HG03064 (cell line): ENCODE measurements around the gene BICDL1.
"Not testable (repeated sequence)": the region's sequence is repeated elsewhere in the genome, so short reads cannot be mapped to it uniquely, and the experiment has no call there.

Experiments used
- ATAC-seq: cut with Tn5 transposase; IDR thresholded peaks from one replicate; pipeline ENCODE4 v1.9.1; 2021; ENCODE audit warnings: low read depth; ENCODE audit not compliant: unreplicated experiment

BICDL1 gene

DNA sequence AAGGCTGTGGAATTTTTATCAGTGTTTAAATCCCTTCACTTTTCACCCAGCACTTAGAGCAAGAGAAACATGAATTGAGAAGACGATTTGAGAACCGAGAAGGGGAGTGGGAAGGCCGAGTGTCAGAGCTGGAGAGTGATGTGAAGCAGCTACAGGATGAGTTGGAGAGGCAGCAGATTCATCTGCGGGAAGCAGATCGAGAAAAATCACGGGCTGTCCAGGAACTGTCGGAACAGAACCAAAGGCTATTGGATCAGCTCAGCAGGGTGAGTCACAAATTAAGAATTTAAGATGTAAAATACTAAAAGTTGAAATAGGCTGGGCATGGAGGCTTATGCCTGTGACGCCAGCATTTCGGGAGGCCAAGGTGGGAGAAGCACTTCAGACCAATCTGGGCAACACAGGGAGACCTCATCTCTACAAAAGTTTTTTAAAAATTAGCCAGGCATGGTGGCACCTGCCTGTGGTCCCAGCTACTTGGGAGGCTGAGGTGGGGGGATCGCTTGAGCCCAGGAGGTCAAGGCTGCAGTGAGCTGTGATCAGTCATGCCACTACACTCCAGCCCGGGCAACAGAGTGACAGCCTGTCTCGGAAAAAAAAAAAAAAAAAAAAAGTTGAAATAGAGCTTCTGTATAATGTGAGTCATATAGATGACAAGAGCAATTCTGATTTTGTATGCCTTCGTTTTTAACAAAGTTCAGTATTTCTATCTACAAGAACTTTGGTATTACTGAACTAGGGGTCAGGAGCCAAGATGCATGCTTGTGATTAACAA lies 9.6 kb downstream of the BICDL1 start:
- no peak for ATAC-seq

DNA sequence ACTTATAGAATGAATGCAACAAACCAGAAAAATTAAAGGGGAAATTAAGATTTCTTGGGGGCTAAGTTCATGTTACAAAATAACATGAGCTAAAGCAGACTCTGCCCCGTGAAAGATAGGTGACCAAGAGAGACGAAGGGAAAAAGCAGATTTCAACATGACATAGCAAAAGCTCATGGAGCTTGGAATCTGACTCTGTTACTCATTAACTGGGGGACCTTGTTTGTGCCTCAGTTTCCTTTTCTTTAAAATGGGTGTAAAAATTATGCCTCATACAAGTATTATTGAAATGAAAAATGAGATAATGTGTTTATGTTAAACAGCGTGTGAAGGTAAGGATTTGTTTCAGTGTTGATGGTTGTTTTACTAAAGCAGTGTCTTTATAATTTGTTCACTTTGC lies 11.5 kb downstream of the BICDL1 start:
- no peak for ATAC-seq

DNA sequence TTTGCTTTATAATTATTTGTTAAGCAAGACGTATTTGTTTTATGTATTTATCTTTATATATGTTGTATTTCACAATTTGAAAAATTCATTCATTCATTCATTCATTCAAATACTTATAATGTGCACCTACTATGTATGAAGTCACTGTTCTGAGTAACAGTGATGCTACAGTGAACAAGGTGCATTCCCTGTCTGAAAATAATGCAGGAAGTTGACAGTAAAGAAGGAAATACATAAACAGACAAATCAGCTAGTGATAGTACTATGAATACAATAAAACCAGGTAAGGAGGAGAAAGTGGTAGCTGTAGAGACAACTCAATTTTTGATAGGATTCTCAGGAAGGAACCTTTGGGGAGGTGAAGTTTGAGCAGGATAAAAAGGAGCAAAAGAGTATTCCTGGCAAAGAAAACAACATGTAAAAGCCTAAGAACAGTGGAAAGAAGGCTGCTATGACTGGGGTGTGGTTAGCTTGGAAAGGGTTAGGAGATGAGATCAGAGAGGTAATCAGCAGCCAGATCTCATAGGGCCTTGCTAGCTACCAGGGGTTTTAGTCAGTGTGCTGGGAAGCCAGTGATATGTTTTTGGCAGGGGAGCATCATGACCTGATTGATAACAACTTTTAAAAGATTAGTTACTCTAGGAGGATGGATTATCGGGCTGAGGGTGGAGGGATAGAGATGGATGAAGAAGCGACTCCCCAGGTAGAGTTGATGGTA lies 17.4 kb downstream of the BICDL1 start:
- ATAC-seq, result no peak

DNA sequence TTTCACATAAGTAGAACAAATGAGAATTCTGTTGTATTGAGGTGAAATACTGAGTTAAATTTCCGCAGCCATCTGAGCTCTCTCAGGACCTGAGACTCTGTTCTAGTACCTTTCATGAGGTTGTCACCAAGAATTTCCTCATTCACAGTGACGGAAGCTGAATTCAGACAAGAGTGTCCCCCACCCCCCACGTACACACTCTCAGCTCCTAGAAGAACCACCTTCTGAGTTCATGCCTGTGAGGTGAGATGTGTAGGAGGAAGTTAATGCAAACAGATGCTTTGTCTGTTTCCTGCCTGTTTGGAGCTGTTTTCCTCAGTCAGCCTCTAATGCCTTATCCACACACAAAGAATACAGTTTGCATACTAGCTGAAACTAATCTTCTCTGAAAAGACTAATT lies 18.2 kb downstream of the BICDL1 start:
- no peak for ATAC-seq

DNA sequence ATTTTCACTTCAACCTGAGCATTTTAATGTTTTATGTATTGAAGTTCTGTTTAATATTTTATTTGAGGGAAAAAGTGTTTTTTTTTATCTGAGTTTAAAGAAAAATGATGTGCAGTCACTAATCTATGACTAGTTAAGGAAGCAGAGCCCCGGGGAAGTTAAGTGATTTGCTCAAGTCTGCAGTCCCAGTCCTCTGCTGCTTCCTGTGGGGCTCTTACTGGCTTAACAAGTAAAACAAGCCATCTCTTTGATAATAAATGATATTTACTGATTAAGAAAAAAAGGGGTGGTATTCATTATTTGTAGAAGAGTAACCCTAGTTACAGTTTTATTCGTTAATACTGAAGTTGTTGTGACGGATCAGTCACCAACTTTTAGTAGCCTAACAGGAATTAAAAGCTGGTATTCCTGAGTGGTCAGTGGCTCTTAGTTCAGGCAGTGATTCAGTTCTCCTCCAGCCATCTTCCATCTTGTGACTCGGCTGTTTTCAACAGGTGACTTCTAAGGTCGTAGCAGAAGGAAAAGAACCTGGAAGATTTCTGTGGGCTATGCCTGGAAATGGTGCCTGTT lies 21.7 kb downstream of the BICDL1 start:
- no peak for ATAC-seq

DNA sequence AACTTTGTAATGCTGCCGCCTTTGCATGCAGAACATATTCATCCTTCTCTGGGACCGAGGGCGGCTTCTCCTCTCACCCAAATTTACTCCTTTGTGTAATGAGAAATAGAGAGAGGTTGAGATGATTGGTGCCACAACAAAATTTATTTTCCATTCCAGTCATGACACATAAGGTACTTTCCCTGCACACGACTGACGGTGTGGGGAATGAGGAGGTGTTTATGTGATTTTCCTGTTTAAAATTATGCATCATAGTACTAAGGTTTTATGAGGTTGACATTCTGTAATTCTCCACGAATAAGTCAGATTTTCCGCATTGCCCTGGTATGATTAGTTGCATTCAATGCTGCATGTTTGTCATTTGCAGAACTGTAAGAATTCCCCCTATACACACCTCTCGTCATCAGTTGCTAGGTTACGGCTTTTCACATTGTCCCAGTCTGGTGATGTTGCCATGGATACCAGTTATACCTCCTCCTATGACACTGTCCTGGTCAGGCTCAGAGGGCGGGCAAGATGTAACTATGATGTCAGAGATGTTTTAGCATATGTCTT lies 23.1 kb downstream of the BICDL1 start:
- peak; percentile 79 for ATAC-seq

DNA sequence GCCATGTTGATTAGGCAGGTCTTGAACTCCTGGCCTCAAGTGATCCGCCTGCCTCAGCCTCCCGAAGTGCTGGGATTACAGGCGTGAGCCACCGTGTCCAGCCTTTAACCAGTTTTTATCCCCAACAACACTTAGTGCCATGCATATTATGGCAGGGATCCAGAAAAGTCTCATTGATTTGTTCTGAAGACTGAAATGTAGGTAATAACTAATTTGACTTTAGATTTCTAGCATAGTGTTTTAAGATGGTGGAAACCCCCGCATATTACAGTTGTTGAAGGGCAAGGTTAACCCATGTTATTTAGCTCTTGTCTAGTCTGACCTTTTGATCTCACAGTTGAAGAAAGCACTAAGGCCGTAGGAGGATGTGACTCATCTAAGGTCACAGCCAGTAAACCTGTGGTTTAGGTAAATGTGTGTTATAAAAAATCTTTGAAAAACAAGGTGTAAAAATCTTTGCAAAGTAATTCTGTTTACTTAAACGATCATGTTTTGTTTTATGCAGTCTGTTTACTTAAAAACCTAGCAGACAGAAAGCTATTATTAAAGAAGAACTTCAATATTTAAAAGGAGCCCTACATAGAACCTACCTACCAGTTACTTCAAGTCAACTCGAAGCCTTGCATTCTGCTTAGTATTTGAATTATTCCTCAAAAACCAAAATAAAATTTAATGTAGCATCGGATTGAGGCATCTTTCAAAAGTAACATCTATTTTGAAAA lies 24.8 kb downstream of the BICDL1 start:
- ATAC-seq, result no peak

DNA sequence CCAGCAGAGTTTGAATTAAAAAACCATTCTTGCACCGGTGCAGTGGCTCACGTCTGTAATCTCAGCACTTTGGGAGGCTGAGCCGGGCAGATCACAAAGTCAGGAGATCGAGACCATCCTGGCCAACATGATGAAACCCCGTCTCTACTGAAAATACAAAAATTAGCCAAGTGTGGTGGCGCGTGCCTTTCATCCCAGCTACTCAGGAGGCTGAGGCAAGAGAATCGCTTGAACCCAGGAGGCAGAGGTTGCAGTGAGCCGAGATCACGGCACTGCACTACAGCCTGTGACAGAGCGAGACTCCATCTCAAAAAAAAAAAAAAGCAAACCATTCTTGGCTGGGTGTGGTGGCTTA lies 25.3 kb downstream of the BICDL1 start:
- not testable (repeated sequence) for ATAC-seq

DNA sequence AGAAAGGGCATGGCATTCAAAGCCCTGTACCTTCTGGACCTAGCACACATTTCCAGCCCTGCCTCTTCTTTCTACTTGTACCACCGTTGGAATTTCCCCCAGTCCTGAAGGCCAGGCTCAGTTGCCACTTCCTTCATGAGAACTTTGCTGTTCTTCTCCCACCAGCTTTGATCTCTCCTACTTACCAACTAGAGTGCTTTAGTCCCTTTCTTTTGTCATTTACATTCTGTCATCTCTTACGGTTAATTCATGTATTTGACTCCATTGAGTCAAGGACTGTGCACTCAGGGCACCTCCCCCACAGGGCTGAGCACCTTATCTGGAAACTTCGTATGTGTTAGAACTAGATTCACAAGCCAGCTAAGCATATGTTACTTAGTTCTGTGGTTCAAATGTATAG lies 26.3 kb downstream of the BICDL1 start:
- ATAC-seq, result no peak

DNA sequence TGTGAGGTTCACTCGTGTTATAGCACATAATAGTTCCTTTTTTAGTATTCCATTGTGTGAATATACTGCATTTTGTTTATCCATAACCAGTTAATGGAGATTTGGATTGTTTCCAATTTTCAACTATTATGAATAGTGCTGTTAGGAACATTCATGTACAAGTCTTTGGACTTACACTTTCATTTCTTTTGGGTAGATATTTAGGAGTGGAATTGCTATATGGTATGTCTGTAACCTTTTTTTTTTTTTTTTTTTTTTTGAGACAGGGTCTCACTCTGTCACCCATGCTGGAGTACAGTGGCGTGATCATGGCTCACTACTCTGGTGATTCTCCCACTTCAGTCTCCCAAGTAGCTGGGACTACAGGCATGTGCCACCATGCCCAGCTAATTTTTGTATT lies 27.2 kb downstream of the BICDL1 start:
- ATAC-seq, result not testable (repeated sequence)

DNA sequence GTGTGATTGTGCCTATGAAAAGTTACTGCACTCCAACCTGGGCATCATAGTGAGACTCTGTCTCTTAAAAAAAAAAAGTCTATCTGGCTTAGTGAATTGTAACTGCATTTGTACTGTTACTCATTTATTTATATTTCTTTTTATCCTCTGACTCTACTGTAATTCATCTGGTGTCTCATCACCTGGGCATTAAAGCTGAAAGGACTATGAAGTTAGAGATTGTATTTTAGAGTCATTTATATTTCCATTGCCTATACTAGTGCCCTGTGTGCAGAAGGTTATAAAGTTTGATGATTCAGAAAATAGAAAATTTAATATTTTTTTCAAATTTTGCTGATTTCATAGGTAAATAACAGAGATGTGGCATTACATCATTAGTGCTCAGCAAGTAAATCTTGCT lies 30.2 kb downstream of the BICDL1 start:
- ATAC-seq, result no peak

DNA sequence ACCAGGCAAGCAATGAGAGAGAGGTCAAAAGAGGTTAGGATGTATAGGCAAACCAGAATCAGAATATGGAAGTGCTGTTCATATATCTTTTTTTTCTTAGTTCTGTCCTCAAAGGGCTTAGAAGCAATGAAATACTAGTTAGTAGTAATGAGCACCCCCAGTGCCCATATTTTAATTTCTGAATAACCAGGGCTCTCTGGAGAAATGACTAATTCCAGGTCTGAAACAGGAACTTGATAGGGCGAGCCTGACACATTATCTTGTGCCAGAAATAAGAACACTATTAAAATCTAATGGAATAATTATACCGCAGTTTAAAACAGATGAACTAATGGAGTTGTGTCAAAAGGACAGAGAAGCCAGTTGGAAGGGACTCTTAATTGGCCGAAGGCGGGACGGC lies 30.9 kb downstream of the BICDL1 start:
- no peak for ATAC-seq

DNA sequence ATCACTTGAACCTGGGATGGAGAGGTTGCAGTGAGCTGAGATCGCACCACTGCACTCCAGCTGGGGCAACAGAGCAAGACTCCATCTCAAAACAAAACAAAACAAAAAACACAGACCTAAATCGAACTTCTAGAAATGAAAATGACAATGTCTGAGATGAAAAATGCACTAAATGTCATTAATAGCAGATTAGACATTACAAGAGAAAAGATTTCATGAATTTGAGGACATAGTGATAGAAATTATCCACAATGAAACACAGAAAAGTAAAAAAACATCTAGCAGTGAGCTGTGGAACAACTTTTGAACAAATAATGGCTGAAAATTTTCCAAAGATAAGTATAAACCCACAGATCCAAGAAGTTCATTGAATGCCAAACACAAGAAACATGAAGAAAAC lies 35.2 kb downstream of the BICDL1 start:
- ATAC-seq, result no peak

DNA sequence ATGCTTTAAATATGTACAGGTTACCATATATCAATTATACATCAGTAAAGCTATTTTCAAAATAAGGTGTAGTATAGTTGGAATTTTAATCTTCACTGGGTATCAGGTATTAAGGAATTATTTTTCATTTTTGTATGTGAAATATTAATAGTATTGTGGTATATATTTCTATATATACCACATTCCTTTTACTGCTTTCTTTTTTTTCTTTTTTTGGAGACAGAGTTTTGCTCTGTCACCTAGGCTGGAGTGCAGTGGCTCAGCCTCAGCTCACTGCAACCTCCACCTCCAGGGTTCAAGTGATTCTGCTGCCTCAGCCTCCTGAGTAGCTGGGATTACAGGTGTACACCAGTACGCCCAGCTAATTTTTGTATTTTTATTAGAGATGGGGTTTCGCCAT lies 36.6 kb downstream of the BICDL1 start:
- ATAC-seq, result no peak

DNA sequence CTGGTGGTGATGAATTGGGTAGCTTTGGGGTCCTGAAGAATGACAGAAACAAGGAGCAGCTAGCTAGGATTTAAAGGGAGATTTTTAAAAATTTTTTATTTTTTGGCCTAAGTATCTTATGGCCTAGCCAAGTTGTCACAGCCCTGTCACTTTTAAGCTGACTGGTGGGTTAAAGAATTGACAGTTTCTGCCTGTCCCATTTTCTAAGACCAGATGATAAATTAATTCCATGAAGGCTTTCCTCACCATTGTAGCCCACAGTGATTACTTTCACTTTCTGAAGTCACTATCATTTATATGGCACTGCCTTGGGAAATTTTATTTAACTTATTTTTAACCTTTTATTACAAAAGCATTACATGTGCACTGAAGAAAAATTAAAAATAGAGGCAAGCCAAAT lies 43.2 kb downstream of the BICDL1 start:
- ATAC-seq, result no peak

DNA sequence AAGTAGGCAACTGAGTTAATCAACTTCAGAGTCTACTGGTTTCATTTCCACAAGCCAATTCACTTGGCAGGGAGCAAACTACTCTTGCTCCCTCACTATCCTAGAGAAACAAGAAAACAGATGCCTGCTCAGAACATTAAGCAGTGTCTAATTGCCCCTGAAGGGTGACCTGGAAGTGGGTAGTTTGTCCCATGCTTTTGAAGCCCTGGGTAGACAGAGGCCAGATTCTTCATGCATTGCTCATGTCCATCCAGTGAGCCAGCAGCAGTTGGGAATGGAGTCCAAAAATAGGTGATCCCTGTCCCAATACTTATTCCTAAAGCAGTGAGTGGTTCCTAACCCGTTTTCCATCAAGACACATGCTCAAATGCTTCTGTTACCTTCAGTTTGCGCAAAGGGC lies 48.8 kb downstream of the BICDL1 start:
- ATAC-seq, result no peak

DNA sequence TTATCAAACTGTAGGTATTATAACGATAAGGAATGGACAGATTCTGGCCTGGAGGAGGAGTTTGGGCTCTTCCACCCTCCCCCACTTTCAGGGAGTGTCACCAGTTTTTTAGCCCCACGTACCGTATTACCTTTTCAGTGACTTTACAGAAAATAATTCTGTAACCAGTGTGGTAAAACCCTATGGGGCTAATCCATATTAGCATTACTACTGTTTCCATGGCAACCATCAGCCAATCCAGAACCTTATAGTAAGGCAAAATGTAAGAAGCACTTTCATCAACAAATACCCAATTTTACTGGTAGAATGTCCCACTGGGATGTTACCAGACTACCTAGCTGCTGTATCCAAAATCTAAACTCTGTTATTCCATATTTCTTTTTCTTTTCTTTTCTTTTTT lies 50.7 kb downstream of the BICDL1 start:
- no peak for ATAC-seq

DNA sequence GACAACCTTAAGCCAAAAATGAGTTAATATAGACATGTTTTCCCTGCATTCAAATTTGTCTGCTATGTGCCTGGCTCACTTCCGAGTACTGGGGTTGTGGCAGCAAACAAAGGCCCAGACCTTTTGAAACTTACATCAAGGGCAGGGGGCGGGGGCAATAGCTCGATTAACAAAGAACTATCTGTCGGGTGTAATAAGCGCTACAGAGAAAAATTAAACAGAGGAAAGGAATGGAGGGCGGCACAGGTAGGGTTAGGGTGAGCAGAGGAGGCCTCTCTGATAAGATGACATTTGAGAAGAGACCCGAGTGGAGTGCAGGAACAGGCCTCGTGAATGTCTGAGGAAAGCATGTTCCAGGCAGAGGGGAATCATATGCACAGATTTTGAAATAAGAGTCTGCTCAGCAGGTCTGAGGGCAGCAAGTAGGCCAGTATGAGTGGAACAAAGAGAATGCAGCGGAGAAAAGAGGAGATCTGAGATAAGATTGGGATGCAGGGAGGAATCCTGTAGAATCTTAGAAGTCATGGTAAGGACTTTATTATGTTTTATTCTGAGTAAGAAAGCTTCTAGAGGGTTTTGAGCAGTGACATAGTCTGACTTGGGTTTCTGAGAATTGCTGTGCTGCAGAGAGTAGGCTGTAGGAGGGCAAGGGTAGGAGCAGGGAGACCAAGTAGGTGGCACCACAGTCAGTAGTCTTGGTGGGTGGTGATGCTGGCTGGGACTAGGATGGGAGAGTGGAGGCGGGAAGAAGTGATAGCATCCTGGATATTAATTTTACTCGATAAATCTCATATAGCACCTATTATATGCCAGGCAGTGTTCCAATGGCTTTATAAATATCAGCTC lies 52.6 kb downstream of the BICDL1 start:
- no peak for ATAC-seq

DNA sequence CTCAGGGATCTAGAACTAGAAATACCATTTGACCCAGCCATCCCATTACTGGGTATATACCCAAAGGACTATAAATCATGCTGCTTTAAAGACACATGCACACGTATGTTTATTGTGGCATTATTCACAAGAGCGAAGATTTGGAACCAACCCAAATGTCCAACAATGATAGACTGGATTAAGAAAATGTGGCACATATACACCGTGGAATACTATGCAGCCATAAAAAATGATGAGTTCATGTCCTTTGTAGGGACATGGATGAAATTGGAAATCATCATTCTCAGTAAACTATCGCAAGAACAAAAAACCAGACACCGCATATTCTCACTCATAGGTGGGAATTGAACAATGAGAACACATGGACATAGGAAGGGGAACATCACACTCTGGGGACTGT lies 56.3 kb downstream of the BICDL1 start:
- ATAC-seq, result not testable (repeated sequence)

DNA sequence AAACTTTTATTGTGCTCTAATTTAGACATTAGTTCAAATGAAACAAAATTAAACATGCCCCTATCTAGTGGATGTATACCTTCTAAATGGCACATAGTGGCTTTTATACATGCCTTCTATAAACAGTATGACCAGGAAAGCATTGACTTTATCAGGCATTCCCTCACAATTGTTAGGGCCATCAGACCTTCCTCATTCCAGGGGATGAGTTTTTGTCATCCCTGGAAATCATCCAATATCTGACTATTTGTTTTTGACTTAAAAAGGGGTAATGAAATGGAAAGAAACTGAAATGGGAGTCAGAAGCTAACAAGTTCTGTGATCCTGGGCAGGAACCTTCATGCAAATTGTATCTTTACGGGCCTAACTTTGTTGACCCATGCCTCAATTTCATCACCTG lies 58.0 kb downstream of the BICDL1 start:
- ATAC-seq, result no peak
